NT2/D1 (cell line): ENCODE data around the gene OCRL.

ENCODE experiments used
- DNase-seq: peaks from one replicate; pipeline ENCODE4 v3.0.0-alpha.2; 2011; ENCODE audit warnings: low read depth, low spot score
- H3K27me3 ChIP-seq: 2 replicates; pipeline ENCODE4 v1.6.0; 2011; ENCODE audit warnings: mild to moderate bottlenecking; ENCODE audit not compliant: insufficient read length, insufficient read depth
- H3K36me3 ChIP-seq: 2 replicates; pipeline ENCODE4 v1.6.1; 2011; ENCODE audit warnings: mild to moderate bottlenecking, low read length, mixed read lengths; ENCODE audit not compliant: insufficient read depth, insufficient read length
- H3K4me1 ChIP-seq: 2 replicates; pipeline ENCODE4 v1.5.1; 2011; ENCODE audit not compliant: insufficient read depth, insufficient read length
- H3K4me3 ChIP-seq: 2 replicates; pipeline ENCODE4 v1.5.1; 2011; ENCODE audit warnings: low read depth; ENCODE audit not compliant: insufficient read length
- H3K9ac ChIP-seq: 2 replicates; pipeline ENCODE4 v1.6.0; 2011; ENCODE audit warnings: low read depth; ENCODE audit not compliant: insufficient read length
- H3K9me3 ChIP-seq: 2 replicates; pipeline ENCODE4 v1.5.1; 2011; ENCODE audit warnings: mild to moderate bottlenecking, low read length; ENCODE audit not compliant: insufficient read depth
- SUZ12 ChIP-seq: IDR thresholded peaks from 2 replicates; pipeline ENCODE4 v1.6.1; 2011; ENCODE audit not compliant: insufficient read length, insufficient read depth; ENCODE audit errors: extremely low read depth
- YY1 ChIP-seq: IDR thresholded peaks from 2 replicates; pipeline ENCODE4 v1.6.1; 2011; ENCODE audit not compliant: insufficient read length, insufficient read depth
- ZNF274 ChIP-seq: IDR thresholded peaks from 2 replicates; pipeline ENCODE4 v1.6.1; 2011; ENCODE audit warnings: mild to moderate bottlenecking, low read depth, low read length

OCRL gene

GRCh38 chrX:129574214-129574613 lies 34.2 kb downstream of the OCRL start:
- H3K9me3 ChIP-seq = no peaks in the 10 kb centered on the region
- TF ChIP-seq YY1 = no peak
- no peak for TF ChIP-seq SUZ12
- no peak for TF ChIP-seq ZNF274
- DNase-seq = no peak
- no peaks in the 10 kb centered on the region for H3K27me3 ChIP-seq
- no peaks in the 10 kb centered on the region for H3K4me1 ChIP-seq
- no peak overlapping the region for H3K4me3 ChIP-seq
- H3K9ac ChIP-seq = no peak overlapping the region
- peaks cover 19% of the 10 kb centered on the region for H3K36me3 ChIP-seq

DNA sequence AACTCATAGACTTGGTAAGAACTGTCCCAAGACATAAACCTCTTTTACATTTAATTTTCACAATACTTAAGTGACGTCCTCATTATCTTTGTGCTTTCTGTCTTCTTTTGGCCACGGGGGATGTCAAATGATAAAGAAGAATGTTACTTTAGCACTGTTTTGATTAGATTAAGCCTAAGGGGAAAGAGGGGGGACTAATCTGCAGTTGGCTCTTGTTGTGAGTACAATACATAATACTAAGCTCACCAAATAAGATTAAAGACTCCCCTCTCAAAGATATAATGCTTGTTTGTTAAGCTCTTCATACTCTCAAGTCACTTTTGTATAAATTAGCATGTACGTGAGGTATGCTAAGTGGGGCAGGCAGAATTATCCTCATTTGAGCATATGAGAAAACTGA lies 36.5 kb downstream of the OCRL start:
- peaks cover 19% of the 10 kb centered on the region for H3K36me3 ChIP-seq
- no peak overlapping the region for H3K4me3 ChIP-seq
- no peaks in the 10 kb centered on the region for H3K9me3 ChIP-seq
- H3K9ac ChIP-seq = no peak overlapping the region
- H3K4me1 ChIP-seq = no peaks in the 10 kb centered on the region
- H3K27me3 ChIP-seq = no peaks in the 10 kb centered on the region
- TF ChIP-seq SUZ12 = no peak
- TF ChIP-seq YY1 = no peak
- TF ChIP-seq ZNF274 = no peak
- no peak for DNase-seq

GRCh38 chrX:129577473-129577872 lies 37.4 kb downstream of the OCRL start:
- DNase-seq = no peak
- H3K4me3 ChIP-seq = no peak overlapping the region
- H3K9ac ChIP-seq = no peak overlapping the region
- no peak for TF ChIP-seq ZNF274
- no peak for TF ChIP-seq YY1
- TF ChIP-seq SUZ12 = no peak
- H3K27me3 ChIP-seq = no peaks in the 10 kb centered on the region
- peaks cover 19% of the 10 kb centered on the region for H3K36me3 ChIP-seq
- H3K9me3 ChIP-seq = no peaks in the 10 kb centered on the region
- H3K4me1 ChIP-seq = no peaks in the 10 kb centered on the region

DNA sequence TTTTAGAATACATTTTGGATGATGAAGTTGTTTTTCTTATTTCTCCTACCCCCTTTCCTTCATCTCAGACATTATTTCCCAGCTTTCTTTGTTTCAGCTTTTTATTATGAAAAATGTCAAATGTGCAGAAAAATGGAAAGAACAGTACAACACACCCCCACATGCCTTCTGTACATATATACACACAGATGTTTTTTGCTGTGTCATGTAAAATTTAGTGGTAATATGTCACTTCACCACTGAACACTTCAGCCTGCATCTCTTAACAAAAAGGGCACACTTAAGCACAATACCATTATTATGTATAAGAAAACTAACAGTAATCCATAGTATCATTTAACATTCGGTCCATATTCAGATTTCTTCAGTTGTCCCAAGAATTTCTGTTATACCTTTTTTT lies 37.8 kb downstream of the OCRL start:
- no peaks in the 10 kb centered on the region for H3K9me3 ChIP-seq
- no peak overlapping the region for H3K4me3 ChIP-seq
- H3K36me3 ChIP-seq = peaks cover 19% of the 10 kb centered on the region
- no peaks in the 10 kb centered on the region for H3K27me3 ChIP-seq
- TF ChIP-seq ZNF274 = no peak
- no peak for DNase-seq
- H3K4me1 ChIP-seq = no peaks in the 10 kb centered on the region
- H3K9ac ChIP-seq = no peak overlapping the region

GRCh38 chrX:129581904-129582303 lies 41.8 kb downstream of the OCRL start:
- Histone ChIP-seq H3K4me3 (no peak overlapping the region), H3K4me1 (no peaks in the 10 kb centered on the region), H3K9me3 (no peaks in the 10 kb centered on the region), H3K27me3 (no peaks in the 10 kb centered on the region), H3K9ac (no peak overlapping the region), H3K36me3 (peaks cover 9% of the 10 kb centered on the region)
- TF ChIP-seq SUZ12 (no peak), YY1 (no peak), ZNF274 (no peak)
- DNase-seq = no peak

DNA sequence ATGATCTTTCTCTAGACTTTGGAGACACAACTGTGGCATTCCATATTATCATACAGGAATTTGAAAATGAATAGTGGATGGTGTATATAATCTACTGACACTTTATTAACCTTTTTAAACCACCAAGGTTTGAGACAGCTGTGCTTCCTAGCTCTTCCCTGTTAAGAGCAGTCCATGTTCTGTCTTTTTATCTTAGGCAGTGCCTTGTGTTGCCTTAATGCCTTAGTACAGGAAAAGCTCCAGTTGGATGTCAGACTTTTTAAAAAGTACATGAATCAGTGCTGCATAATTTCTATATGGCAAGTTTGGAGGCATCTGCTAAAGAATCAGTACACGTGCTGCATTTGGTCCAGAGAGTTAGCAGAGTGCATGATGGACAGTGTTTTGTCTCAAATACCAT lies 45.1 kb downstream of the OCRL start:
- H3K9me3 ChIP-seq = no peaks in the 10 kb centered on the region
- peaks cover 23% of the 10 kb centered on the region for H3K36me3 ChIP-seq
- H3K4me1 ChIP-seq = no peaks in the 10 kb centered on the region
- H3K9ac ChIP-seq = no peak overlapping the region
- TF ChIP-seq ZNF274 (no peak), SUZ12 (no peak), YY1 (no peak)
- no peak for DNase-seq
- H3K4me3 ChIP-seq = no peak overlapping the region
- no peaks in the 10 kb centered on the region for H3K27me3 ChIP-seq

- H3K4me3 ChIP-seq = no peak overlapping the region
- no peak overlapping the region for H3K9ac ChIP-seq
- H3K4me1 ChIP-seq = no peaks in the 10 kb centered on the region
- H3K9me3 ChIP-seq = no peaks in the 10 kb centered on the region
- peaks cover 28% of the 10 kb centered on the region for H3K36me3 ChIP-seq
- no peaks in the 10 kb centered on the region for H3K27me3 ChIP-seq
- no peak for DNase-seq
- TF ChIP-seq YY1 (no peak), ZNF274 (no peak), SUZ12 (no peak)
Observed at GRCh38 chrX:129585691-129586090, 45.6 kb downstream of the OCRL start.

DNA sequence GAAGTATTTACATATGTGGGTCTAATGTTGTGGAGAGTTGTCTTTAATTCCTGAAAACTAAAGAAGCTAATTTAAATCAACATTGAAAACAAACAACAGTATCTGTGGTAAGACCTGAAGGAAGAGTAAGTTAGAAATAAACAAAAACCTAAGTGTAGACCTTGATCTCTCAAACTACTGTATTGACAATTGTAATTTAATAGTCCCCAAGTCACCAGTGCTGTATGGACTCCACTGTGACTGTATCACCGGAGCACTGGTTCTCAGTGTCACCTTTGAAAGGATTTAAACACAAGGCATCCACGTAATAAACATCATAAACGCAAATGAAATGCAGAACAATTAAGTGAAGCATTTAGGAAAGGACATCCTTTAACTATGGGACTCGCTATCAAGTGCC lies 46.4 kb downstream of the OCRL start:
- peaks cover 32% of the 10 kb centered on the region for H3K36me3 ChIP-seq

More for the DNA sequence above, 46.4 kb downstream of the OCRL start:
- Histone ChIP-seq H3K9ac (no peak overlapping the region), H3K4me3 (no peak overlapping the region), H3K4me1 (no peaks in the 10 kb centered on the region), H3K9me3 (no peaks in the 10 kb centered on the region), H3K27me3 (no peaks in the 10 kb centered on the region)
- no peak for DNase-seq
- no peak for TF ChIP-seq ZNF274
- no peak for TF ChIP-seq YY1
- TF ChIP-seq SUZ12 = no peak
